Pancreas (tissue), 10 donors: ENCODE measurements around the gene PSMG1. TPM values are rescaled to one million over a fixed set of nuclear protein-coding genes. Genes with fewer than 3 reads are reported as not detected.

Experiments used
- ATAC-seq, 4 donors: fragments of 200-7000 bp; cut with Tn5 transposase; one replicate each; pipeline versions ENCODE4 v1.8.0 to v1.9.1; 2020; ENCODE audit warnings: mild to moderate bottlenecking in 4 of 4, moderate library complexity in 4 of 4
- DNase-seq, 6 donors: peaks; one replicate each; pipeline ENCODE4 v3.0.0-alpha.2; 2020
- FAIRE-seq: peaks from 2 replicates; lab custom pipeline; 2012; peaks lifted over from hg19 to GRCh38; lab: Jason Lieb, UNC
- H3K27ac ChIP-seq, 4 donors: fragments of 200-600 bp; sonication (generic); 1 replicate in 3 of 4; 2 replicates in 1 of 4; pipeline versions ENCODE4 v1.5.0 to v1.8.0; 2020
- H3K27me3 ChIP-seq, 4 donors: fragments of 200-600 bp; one replicate each; pipeline ENCODE4 v1.8.0; 2021
- H3K36me3 ChIP-seq, 3 donors: fragments of 200-600 bp; sonication (generic) in 1 of 3; one replicate each; pipeline versions ENCODE4 v1.5.0 to v1.8.0; 2020 to 2021
- H3K4me1 ChIP-seq, 3 donors: fragments of 200-600 bp; one replicate each; pipeline ENCODE4 v1.8.0; 2021
- H3K4me3 ChIP-seq, 4 donors: fragments of 200-600 bp; sonication (generic) in 2 of 4; one replicate each; pipeline versions ENCODE4 v1.5.0 to v1.8.0; 2020 to 2021
- H3K9me3 ChIP-seq, 4 donors: fragments of 200-600 bp; one replicate each; pipeline ENCODE4 v1.8.0; 2021
- WGBS, 2 donors: extraction: QIAGEN DNeasy Blood & Tissue Kit; methylation state at CpG; one replicate each; pipeline ENCODE4 v1.1.7; 2013; 5-methylcytosine and 5-hydroxymethylcytosine counted together
- intact Hi-C, 3 donors: fragments of 100-400 bp; cut with DNase I; formaldehyde crosslinking; loops; one replicate each; pipeline versions ENCODE4 v1.11.1 to v1.14.2; 2022
- polyA plus RNA-seq, 2 donors: library from polyadenylated mRNA; stranded (reverse); fragments of 200-250 nt; gene quantifications; one replicate each; pipeline ENCODE4 v1.2.3, GENCODE V29; 2013
- total RNA-seq, 6 donors: library from RNA; stranded (reverse); fragmentation: NEBNext Ultra II Directional in 4 of 6; extraction: Animal tissue kit (Norgen Biotek cat#: 25700) in 4 of 6; gene quantifications; one replicate each; pipeline versions ENCODE4 v1.2.1 to v1.2.4, GENCODE V29; 2021 to 2023
- TF ChIP-seq, protein P1 (sequence below), 4 donors: fragments of 200-600 bp; sonication (generic) in 3 of 4; IDR thresholded peaks; one replicate each; pipeline versions ENCODE4 v1.5.0 to v1.8.0; 2021; ENCODE audit warnings: antibody characterized with exemption in 4 of 4
- donor health status: healthy with polysubstance abuse.
- donor health status: DM: no; HTN: no; CAD: no; lungs with moderate emphysema.
- donor health status: DM: no; HTN: no; CAD: no.
- donor health status: control.
- donor health status: control.
- donor health status: Bipolar disorder and iron deficiency.
- donor health status: DM: yes; HTN: yes; CAD: no.
- donor health status: DM: no; HTN: no; CAD: no.
- donor health status: DM: no; HTN: no; CAD: no.
- donor health status: DM: yes; HTN: yes; CAD: no.

PSMG1 gene
- total and polyA plus RNA-seq, 8 donors, result 12.4 to 35.0 (median 18.1) TPM

DNA sequence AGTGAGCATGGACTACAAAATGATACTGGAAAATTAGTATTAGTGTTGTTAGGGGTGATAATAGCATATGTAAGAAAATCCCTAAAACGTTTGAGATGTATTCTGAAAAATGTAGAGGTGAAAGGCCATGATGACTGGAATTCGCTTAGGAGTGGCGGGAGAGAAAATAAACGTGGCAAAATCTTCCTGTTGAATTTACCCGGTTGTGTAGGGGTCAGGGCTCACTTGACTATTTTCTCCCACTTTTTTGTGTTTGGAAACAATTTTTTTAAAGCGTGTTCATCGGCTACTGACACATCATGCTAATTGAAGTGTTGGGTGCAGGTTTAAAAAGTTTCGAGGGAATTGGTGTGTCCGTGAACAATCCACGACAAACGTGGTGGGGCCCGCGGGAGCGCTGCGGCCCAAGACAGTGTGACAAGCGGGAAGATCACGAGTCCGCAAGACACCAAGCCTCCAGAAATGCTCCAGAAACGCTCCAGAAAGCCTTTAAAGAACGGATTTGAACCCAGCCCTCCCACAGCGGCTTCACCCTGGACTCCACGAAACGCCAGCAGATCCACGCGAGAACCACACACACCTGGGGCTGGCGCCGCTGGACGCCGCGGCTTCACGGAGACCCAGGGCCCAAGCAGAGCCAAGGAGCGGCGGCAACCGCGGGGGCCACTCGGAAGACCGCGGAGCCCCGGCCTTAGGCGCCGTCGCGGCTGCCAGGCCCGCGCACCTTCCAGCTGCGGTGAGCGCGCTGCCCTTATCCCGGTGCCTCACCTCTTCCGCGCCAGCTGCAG is 573 bp downstream of the PSMG1 start:
- ATAC-seq, result peak; percentile 52 to 66 (median 62)
- peak in 1 of 6 donors; percentile 35 for DNase-seq

DNA sequence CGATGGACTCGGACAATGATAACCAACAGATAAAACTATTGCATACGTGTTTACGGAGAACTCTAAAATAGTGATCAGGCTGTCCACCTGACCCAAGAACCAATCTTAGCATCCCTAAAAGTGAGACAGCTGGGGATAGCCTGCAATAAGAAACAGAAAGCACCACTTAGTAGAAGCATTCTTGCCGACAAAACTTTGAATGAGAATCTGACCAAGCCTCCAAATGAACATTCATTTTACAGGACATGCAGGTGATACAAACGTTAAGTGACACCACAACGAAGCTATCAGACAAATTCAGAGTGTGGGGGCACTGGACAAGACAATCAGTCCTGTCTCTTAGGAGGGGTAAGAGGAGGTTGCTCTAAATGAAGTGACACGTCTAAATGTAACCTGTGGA is 1.2 kb downstream of the PSMG1 start:
- H3K27ac ChIP-seq, result no peak overlapping the region
- no peak for DNase-seq
- no peaks in the 10 kb centered on the region for H3K9me3 ChIP-seq
- peak overlapping the region in 2 of 4 donors; percentile 83 to 84 for H3K4me3 ChIP-seq
- FAIRE-seq, result no peak
- no peaks in the 10 kb centered on the region for H3K36me3 ChIP-seq
- TF ChIP-seq, protein P1, sequence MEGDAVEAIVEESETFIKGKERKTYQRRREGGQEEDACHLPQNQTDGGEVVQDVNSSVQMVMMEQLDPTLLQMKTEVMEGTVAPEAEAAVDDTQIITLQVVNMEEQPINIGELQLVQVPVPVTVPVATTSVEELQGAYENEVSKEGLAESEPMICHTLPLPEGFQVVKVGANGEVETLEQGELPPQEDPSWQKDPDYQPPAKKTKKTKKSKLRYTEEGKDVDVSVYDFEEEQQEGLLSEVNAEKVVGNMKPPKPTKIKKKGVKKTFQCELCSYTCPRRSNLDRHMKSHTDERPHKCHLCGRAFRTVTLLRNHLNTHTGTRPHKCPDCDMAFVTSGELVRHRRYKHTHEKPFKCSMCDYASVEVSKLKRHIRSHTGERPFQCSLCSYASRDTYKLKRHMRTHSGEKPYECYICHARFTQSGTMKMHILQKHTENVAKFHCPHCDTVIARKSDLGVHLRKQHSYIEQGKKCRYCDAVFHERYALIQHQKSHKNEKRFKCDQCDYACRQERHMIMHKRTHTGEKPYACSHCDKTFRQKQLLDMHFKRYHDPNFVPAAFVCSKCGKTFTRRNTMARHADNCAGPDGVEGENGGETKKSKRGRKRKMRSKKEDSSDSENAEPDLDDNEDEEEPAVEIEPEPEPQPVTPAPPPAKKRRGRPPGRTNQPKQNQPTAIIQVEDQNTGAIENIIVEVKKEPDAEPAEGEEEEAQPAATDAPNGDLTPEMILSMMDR (IDR thresholded peaks at IDR 0.05), result no peak
- H3K4me1 ChIP-seq, result peaks cover 3 to 14% (median 5%) of the 10 kb centered on the region in 3 donors
- WGBS, 2 donors, result 25 to 34% methylated on average over 8 of the region's 8 CpGs
- ATAC-seq, result no peak
- no peaks in the 10 kb centered on the region for H3K27me3 ChIP-seq
- intact Hi-C loops, result no loop called here

More for the DNA sequence above, 573 bp downstream of the PSMG1 start:
- H3K27me3 ChIP-seq, result no peaks in the 10 kb centered on the region
- H3K36me3 ChIP-seq, result no peaks in the 10 kb centered on the region
- H3K4me3 ChIP-seq, result peak overlapping the region; percentile 76 to 86 (median 84)
- TF ChIP-seq, protein P1 (IDR thresholded peaks at IDR 0.05), result no peak
- H3K27ac ChIP-seq, result peak overlapping the region; percentile 81 to 93 (median 89)
- intact Hi-C loops, result no loop called here
- peaks cover 3 to 14% (median 5%) of the 10 kb centered on the region in 3 donors for H3K4me1 ChIP-seq
- WGBS, 2 donors, result 1% methylated on average over 47 to 51 of the region's 51 CpGs
- no peaks in the 10 kb centered on the region for H3K9me3 ChIP-seq
- no peak for FAIRE-seq

DNA sequence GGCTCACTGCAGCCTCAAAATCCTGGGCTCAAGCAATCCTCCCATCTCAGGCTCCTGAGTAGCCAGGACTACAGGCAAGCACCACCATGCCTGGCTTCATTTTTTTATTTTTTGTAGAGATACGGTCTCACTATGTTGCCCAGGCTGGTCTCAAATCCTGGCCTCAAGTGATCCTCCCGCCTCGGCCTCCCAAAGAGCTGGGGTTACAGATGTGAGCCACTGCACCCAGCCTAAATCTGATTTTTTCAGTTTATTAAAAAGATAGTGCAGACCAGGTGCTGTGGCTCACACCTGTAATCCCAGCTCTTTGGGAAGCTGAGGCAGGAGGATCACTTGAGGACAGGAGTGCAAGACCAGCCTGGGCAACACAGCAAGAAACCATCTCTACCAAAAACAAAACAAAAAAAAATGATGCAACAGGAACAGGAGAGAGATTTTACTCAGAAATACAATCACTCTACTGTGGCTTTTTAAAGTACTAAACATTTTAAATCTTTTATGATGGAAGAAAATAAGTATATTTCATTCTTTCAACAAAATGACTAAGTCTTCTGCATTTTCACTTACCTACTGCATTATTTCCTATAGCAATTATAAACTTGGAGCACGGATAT is 1.9 kb downstream of the PSMG1 start:
- DNase-seq (no peak), ATAC-seq (no peak), FAIRE-seq (no peak)
- peaks cover 3 to 14% (median 5%) of the 10 kb centered on the region in 3 donors for H3K4me1 ChIP-seq
- 79 to 86% methylated on average over 4 of the region's 4 CpGs for WGBS, 2 donors
- H3K4me3 ChIP-seq, result no peak overlapping the region
- TF ChIP-seq, protein P1 (IDR thresholded peaks at IDR 0.05), result no peak
- H3K27ac ChIP-seq, result no peak overlapping the region
- peaks cover 0 to 5% (median 0%) of the 10 kb centered on the region in 3 donors for H3K36me3 ChIP-seq
- intact Hi-C loops, result no loop called here
- H3K27me3 ChIP-seq, result no peaks in the 10 kb centered on the region
- no peaks in the 10 kb centered on the region for H3K9me3 ChIP-seq

DNA sequence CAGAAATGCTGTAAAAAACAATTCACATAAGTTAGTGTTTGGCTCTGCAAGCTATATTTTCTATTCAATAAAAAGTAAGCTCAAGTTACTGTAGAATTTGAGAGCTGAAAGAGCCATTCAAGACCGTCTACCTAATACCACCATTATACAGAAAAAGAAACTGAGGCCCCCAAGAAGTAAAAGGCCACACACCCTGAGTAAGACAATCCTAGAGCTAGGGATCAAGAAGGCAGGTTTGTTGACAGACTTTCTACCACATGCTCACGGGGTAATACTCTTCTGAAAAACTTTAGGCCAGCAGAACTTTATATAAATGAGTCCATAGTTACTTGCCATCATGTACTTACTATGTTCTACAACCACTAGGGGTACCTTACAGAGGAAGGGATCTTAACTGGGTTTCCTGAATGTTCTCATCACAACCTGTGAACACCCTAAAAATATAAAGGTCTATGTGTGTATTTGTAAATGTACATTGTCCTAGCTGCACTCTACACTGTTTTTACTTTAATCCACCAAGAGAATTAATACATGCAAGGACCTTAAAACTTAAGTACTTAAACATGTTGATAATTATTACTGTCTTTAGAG is 2.7 kb downstream of the PSMG1 start:
- intact Hi-C loops, result no loop called here
- TF ChIP-seq, protein P1 (IDR thresholded peaks at IDR 0.05), result no peak

More for the DNA sequence above, 2.7 kb downstream of the PSMG1 start:
- no peak for DNase-seq
- Histone ChIP-seq H3K4me1 (peaks cover 3 to 14% (median 5%) of the 10 kb centered on the region in 3 donors), H3K27me3 (no peaks in the 10 kb centered on the region), H3K9me3 (no peaks in the 10 kb centered on the region), H3K36me3 (peaks cover 0 to 5% (median 0%) of the 10 kb centered on the region in 3 donors), H3K27ac (no peak overlapping the region), H3K4me3 (no peak overlapping the region)
- WGBS, 2 donors, result 93 to 97% methylated on average over 2 of the region's 2 CpGs
- no peak for FAIRE-seq
- no peak for ATAC-seq
